Measurements from ENCODE around the gene NOMO2.
"Not testable (repeated sequence)": the region's sequence is repeated elsewhere in the genome, so short reads cannot be mapped to it uniquely, and the experiment has no call there.

DNA sequence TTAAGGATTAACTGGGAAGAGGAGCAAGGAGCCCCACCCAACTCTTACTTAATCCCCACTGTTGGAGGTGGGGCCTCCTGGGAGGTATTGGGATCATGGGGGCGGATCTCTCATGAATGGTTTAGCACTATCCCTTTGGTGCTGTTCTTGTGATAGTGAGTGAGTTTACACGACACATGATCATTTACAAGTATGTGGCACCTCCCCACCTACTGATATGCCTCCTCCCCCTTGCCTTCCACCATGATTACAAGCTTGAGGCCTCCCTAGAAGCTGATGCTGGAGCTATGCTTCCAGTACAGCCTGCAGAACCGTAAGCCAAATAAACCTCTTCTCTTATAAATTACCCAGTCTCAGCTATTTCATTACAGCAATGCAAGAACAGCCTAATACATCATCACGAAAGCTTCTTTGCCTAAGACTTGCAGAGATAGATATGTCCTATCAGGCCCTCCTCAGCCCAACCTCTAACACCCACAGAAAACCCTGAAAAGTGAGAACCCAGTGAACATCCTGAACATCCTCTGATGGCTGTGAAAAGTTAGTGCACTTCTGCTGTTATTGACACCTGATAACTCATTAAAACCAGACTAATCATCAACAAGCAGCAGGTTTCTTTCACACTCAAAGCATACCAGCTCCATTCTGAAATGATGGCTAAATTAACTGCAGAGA is 41.8 kb upstream of the NOMO2 start:
- TF ChIP-seq, protein P1, sequence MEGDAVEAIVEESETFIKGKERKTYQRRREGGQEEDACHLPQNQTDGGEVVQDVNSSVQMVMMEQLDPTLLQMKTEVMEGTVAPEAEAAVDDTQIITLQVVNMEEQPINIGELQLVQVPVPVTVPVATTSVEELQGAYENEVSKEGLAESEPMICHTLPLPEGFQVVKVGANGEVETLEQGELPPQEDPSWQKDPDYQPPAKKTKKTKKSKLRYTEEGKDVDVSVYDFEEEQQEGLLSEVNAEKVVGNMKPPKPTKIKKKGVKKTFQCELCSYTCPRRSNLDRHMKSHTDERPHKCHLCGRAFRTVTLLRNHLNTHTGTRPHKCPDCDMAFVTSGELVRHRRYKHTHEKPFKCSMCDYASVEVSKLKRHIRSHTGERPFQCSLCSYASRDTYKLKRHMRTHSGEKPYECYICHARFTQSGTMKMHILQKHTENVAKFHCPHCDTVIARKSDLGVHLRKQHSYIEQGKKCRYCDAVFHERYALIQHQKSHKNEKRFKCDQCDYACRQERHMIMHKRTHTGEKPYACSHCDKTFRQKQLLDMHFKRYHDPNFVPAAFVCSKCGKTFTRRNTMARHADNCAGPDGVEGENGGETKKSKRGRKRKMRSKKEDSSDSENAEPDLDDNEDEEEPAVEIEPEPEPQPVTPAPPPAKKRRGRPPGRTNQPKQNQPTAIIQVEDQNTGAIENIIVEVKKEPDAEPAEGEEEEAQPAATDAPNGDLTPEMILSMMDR (IDR thresholded peaks at IDR 0.05): not testable (repeated sequence)
- TF ChIP-seq POLR2A (IDR thresholded peaks at IDR 0.05): not testable (repeated sequence)

Data from right lobe of liver (tissue), 4 donors.